ENCODE results near the gene TSC22D1. TPM values are rescaled to one million over a fixed set of nuclear protein-coding genes. Genes with fewer than 3 reads are reported as not detected.

The TSC22D1 gene
- total RNA-seq, 1 donor from 2014 or later, result 70.0 TPM

DNA sequence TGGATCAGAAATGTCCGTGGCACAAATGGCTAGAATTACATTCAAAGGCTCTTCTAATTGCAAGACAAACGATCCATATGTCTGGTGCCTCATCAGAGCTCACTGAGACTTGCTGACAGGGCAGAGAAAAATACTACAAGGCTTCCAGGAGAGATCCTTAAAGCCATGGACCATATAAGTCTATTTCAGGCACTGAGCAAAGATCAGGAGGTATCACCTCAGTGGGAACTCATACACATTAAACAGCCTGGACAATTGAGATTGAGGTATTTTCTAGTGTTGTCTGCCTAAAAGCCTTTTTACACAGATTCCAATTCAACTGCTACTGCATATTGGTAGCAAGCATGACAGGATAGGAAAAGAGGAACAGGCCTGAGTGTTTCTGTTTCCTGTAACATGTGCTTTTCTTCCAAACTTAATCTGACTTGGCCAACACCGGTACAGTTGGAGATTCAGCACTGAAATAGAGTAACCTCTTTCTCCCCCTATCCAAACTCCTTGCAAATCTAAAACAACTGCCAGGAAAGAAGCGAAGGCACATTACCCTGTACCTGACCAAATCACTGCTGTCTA, 136.6 kb downstream of the TSC22D1 start:
- Histone ChIP-seq H3K4me3 (ENCODE audit: low read depth, low read length) (no peak overlapping the region), H3K27me3 (ENCODE audit: control insufficient read depth, insufficient read depth, low read length) (no peaks in the 10 kb centered on the region), H3K36me3 (ENCODE audit: control insufficient read depth, insufficient read depth, low read length) (peaks cover under 1% of the 10 kb centered on the region)
- no peak for DNase-seq (ENCODE audit: low read depth)
- TF ChIP-seq CTCF (IDR thresholded peaks at IDR 0.05; ENCODE audit: insufficient read depth, low read length, poor library complexity, severe bottlenecking), result no peak

GRCh38 chr13:44438234-44438579, 137.9 kb downstream of the TSC22D1 start:
- H3K27me3 ChIP-seq (ENCODE audit: control insufficient read depth, insufficient read depth, low read length), result no peaks in the 10 kb centered on the region
- no peak for DNase-seq (ENCODE audit: low read depth)
- no peak for TF ChIP-seq CTCF (IDR thresholded peaks at IDR 0.05; ENCODE audit: insufficient read depth, low read length, poor library complexity, severe bottlenecking)
- no peak overlapping the region for H3K4me3 ChIP-seq (ENCODE audit: low read depth, low read length)
- peaks cover 4% of the 10 kb centered on the region for H3K36me3 ChIP-seq (ENCODE audit: control insufficient read depth, insufficient read depth, low read length)

DNA sequence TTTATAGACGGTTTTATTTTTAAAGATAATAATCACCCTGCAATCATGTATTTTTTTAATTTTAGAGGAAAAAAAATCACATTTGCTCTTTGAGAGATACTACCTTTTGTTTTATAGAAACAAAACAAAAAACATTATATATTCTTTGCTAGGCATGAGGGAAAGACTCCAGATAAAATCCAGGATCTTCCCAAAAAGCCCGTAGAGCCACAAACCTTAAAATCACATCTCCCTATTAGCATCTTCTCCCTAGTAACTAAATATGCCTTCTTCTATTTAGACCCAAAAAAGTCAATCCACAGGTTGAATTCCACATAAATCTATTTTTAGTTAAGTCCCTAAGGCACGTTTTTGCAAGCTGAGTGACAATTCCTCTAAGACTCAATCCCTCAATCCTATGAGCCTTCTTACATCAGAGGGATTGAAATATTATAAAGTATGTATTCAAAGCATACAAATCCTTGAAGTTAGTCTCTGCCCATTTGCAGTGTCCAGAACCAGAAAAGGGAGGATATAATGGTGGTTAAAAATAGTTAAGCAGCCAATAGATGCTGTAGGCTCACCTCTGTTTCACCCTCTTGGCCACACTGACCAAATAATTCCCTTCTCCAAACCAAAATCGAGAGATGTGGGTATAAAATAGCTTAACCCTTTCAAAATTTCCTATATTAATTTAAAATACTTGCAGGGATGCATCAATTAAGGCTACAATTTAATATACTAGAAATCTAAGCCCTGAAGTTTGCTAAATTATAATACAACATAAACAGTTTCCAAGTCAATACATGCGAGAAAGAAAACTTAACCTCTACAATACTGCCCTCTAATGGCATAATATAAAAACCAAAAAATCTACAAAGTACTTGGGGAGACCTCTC, 138.5 kb downstream of the TSC22D1 start:
- no peaks in the 10 kb centered on the region for H3K27me3 ChIP-seq (ENCODE audit: control insufficient read depth, insufficient read depth, low read length)
- peak overlapping the region; percentile 82 for H3K4me3 ChIP-seq (ENCODE audit: low read depth, low read length)
- peaks cover 4% of the 10 kb centered on the region for H3K36me3 ChIP-seq (ENCODE audit: control insufficient read depth, insufficient read depth, low read length)
- no peak for DNase-seq (ENCODE audit: low read depth)
- TF ChIP-seq CTCF (IDR thresholded peaks at IDR 0.05; ENCODE audit: insufficient read depth, low read length, poor library complexity, severe bottlenecking), result peak; percentile 22

GRCh38 chr13:44436589-44437337, 139.4 kb downstream of the TSC22D1 start:
- no peak for TF ChIP-seq CTCF (IDR thresholded peaks at IDR 0.05; ENCODE audit: insufficient read depth, low read length, poor library complexity, severe bottlenecking)
- Histone ChIP-seq H3K36me3 (ENCODE audit: control insufficient read depth, insufficient read depth, low read length) (peaks cover 4% of the 10 kb centered on the region), H3K4me3 (ENCODE audit: low read depth, low read length) (peak overlapping the region; percentile 82), H3K27me3 (ENCODE audit: control insufficient read depth, insufficient read depth, low read length) (no peaks in the 10 kb centered on the region)
- DNase-seq (ENCODE audit: low read depth), result peak; percentile 77

GRCh38 chr13:44435919-44436510, 140.1 kb downstream of the TSC22D1 start:
- peak overlapping the region; percentile 82 for H3K4me3 ChIP-seq (ENCODE audit: low read depth, low read length)
- no peak for TF ChIP-seq CTCF (IDR thresholded peaks at IDR 0.05; ENCODE audit: insufficient read depth, low read length, poor library complexity, severe bottlenecking)
- no peak for DNase-seq (ENCODE audit: low read depth)

More at GRCh38 chr13:44435919-44436510, 140.1 kb downstream of the TSC22D1 start:
- Histone ChIP-seq H3K27me3 (ENCODE audit: control insufficient read depth, insufficient read depth, low read length) (no peaks in the 10 kb centered on the region), H3K36me3 (ENCODE audit: control insufficient read depth, insufficient read depth, low read length) (peaks cover 4% of the 10 kb centered on the region)

All from kidney epithelial cell (primary cell).